ENCODE results near the gene CERKL. TPM values are rescaled to one million over a fixed set of nuclear protein-coding genes. Genes with fewer than 3 reads are reported as not detected.

The CERKL gene
- total and polyA plus RNA-seq, 2 of the 13 experiments (the other 11 are each of a cell fraction or from before 2014, with no cell fraction given) = not detected

DNA sequence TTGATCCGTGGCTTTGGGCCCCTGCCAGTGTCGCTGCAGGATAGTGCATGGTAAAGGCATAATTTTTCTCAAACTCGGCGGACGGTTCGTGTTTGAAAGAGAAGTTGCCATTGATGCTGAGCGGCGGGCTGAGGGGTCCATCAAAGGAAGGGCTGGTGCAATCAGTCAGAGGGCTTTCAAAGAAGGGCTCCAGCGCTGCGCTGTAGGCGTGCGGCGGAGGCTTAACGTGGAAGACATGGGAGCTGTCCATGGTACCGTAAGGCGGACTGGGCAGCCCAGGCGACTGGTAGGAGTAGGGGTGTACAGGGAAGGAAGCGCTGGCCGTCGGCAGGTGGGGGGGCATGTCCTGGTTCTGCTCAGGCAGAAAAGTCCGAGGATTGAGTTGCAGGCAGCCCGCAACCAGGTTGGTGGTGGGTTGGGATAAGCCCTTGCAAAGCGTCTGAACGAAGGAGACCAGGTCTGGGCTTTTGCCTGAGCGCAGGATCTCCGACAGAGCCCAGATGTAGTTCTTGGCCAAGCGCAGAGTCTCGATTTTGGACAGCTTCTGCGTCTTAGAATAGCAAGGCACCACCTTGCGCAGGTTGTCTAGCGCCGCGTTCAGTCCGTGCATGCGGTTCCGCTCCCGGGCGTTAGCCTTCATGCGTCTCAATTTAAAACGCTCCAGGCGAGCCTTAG lies 21.1 kb upstream of the CERKL start (continued):
- TF ChIP-seq ZNF264 (CRISPR knock-in tag; IDR thresholded peaks at IDR 0.05) (peak; percentile 88), BRD4 (CRISPR knock-in tag; IDR thresholded peaks at IDR 0.05) (no peak), EHMT2 (IDR thresholded peaks at IDR 0.05; ENCODE audit: borderline replicate concordance, low read depth, low read length) (peak; percentile 98; the same call in 1 of the 2 replicates), IRF2 (CRISPR knock-in tag; IDR thresholded peaks at IDR 0.05) (peak; percentile 83; the same call in 1 of the 2 replicates), KAT7 (CRISPR knock-in tag; IDR thresholded peaks at IDR 0.05; ENCODE audit: borderline replicate concordance) (no peak), ZSCAN25 (CRISPR knock-in tag; IDR thresholded peaks at IDR 0.05) (peak; percentile 64; the same call in 1 of the 2 replicates), HHEX (CRISPR knock-in tag; IDR thresholded peaks at IDR 0.05) (no peak), NFRKB (IDR thresholded peaks at IDR 0.05) (no peak), ZNF883 (CRISPR knock-in tag; IDR thresholded peaks at IDR 0.05; ENCODE audit: not compliant biosample characterization) (peak; percentile 81), ZNF746 (CRISPR knock-in tag; IDR thresholded peaks at IDR 0.05) (peak; percentile 26; the same call in 1 of the 2 replicates), KLF9 (CRISPR knock-in tag; IDR thresholded peaks at IDR 0.05; ENCODE audit: low read depth) (no peak), SRSF9 (IDR thresholded peaks at IDR 0.05; ENCODE audit: borderline replicate concordance, insufficient read depth, low read depth, low read length, poor library complexity, severe bottlenecking) (no peak), ZSCAN12 (CRISPR knock-in tag; IDR thresholded peaks at IDR 0.05) (0 out of 2 replicates have a peak, but pooled peaks have one; percentile 72), MTA3 (CRISPR knock-in tag; IDR thresholded peaks at IDR 0.05) (peak; percentile 91), TCF7 (IDR thresholded peaks at IDR 0.05; ENCODE audit: low read depth) (no peak), FOXJ3 (CRISPR knock-in tag; IDR thresholded peaks at IDR 0.05; ENCODE audit: borderline replicate concordance) (no peak), ZFP90 (CRISPR knock-in tag; IDR thresholded peaks at IDR 0.05; ENCODE audit: borderline replicate concordance) (peak; percentile 94; the same call in 1 of the 2 replicates), ZNF766 (CRISPR knock-in tag; IDR thresholded peaks at IDR 0.05; ENCODE audit: borderline replicate concordance) (peak; percentile 97), MED13 (CRISPR knock-in tag; IDR thresholded peaks at IDR 0.05) (0 out of 2 replicates have a peak, but pooled peaks have one; percentile 64), MIXL1 (CRISPR knock-in tag; IDR thresholded peaks at IDR 0.05) (peak; percentile 37; the same call in 1 of the 2 replicates), KLF15 (CRISPR knock-in tag; IDR thresholded peaks at IDR 0.05; ENCODE audit: borderline replicate concordance) (peak; percentile 92; the same call in 1 of the 2 replicates), KLF12 (CRISPR knock-in tag; IDR thresholded peaks at IDR 0.05; ENCODE audit: borderline replicate concordance) (0 out of 2 replicates have a peak, but pooled peaks have one; percentile 67), ZNF558 (CRISPR knock-in tag; IDR thresholded peaks at IDR 0.05; ENCODE audit: borderline replicate concordance) (no peak; the same call in 1 of the 2 replicates), MTF2 (CRISPR knock-in tag; IDR thresholded peaks at IDR 0.05; ENCODE audit: borderline replicate concordance) (no peak), JDP2 (CRISPR knock-in tag; IDR thresholded peaks at IDR 0.05; ENCODE audit: borderline replicate concordance) (peak; percentile 45; the same call in 1 of the 2 replicates), ZNF747 (CRISPR knock-in tag; IDR thresholded peaks at IDR 0.05; ENCODE audit: borderline replicate concordance) (peak; percentile 77)
- TF ChIP-seq, protein P1, sequence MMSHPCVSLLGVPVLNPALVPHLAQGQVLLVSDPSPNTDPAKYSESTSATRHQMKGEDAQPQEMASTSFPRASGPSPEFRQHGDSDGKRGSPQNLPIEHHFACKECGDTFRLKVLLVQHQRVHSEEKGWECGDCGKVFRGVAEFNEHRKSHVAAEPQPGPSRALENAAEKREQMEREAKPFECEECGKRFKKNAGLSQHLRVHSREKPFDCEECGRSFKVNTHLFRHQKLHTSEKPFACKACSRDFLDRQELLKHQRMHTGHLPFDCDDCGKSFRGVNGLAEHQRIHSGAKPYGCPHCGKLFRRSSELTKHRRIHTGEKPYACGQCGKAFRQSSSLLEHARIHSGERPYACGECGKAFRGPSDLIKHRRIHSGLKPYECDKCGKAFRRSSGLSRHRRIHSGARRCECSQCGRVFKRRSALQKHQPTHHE (CRISPR knock-in tag; IDR thresholded peaks at IDR 0.05; ENCODE audit: borderline replicate concordance) = 0 out of 2 replicates have a peak, but pooled peaks have one; percentile 50
- TF ChIP-seq, protein P2, sequence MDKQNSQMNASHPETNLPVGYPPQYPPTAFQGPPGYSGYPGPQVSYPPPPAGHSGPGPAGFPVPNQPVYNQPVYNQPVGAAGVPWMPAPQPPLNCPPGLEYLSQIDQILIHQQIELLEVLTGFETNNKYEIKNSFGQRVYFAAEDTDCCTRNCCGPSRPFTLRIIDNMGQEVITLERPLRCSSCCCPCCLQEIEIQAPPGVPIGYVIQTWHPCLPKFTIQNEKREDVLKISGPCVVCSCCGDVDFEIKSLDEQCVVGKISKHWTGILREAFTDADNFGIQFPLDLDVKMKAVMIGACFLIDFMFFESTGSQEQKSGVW (CRISPR knock-in tag; IDR thresholded peaks at IDR 0.05; ENCODE audit: borderline replicate concordance) = peak; percentile 40; the same call in 1 of the 2 replicates
- TF ChIP-seq, protein P3, sequence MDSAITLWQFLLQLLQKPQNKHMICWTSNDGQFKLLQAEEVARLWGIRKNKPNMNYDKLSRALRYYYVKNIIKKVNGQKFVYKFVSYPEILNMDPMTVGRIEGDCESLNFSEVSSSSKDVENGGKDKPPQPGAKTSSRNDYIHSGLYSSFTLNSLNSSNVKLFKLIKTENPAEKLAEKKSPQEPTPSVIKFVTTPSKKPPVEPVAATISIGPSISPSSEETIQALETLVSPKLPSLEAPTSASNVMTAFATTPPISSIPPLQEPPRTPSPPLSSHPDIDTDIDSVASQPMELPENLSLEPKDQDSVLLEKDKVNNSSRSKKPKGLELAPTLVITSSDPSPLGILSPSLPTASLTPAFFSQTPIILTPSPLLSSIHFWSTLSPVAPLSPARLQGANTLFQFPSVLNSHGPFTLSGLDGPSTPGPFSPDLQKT (CRISPR knock-in tag; IDR thresholded peaks at IDR 0.05; ENCODE audit: borderline replicate concordance) = peak; percentile 61; the same call in 1 of the 2 replicates
